HEK293T (cell line): ENCODE results near the gene MAML1.

ENCODE experiments used
- CTCF ChIA-PET: fragments of 350-600 bp; formaldehyde crosslinking; extraction: SDS; loops from one replicate; lab custom pipeline; 2021; ENCODE audit warnings: antibody characterized with exemption, inconsistent platforms; lab: Yijun Ruan, JAX
- POLR2A ChIA-PET: fragments of 350-600 bp; formaldehyde crosslinking; extraction: SDS; loops from one replicate; lab custom pipeline; 2020; ENCODE audit warnings: antibody characterized with exemption, inconsistent platforms; lab: Yijun Ruan, JAX
- DNase-seq: peaks from one replicate; pipeline ENCODE4 v3.0.0; 2012; ENCODE audit warnings: mixed read lengths; ENCODE audit errors: extremely low spot score
- ARNT ChIP-seq: fragments of 450-650 bp; IDR thresholded peaks from 2 replicates; pipeline ENCODE4 v1.6.1; 2017; ENCODE audit warnings: mild to moderate bottlenecking
- BHLHE40 ChIP-seq: fragments of 450-650 bp; IDR thresholded peaks from 2 replicates; pipeline ENCODE4 v1.6.1; 2016; ENCODE audit warnings: mild to moderate bottlenecking, moderate library complexity, borderline replicate concordance
- CTBP1 ChIP-seq: fragments of 450-650 bp; IDR thresholded peaks from 2 replicates; pipeline ENCODE4 v1.6.1; 2016; ENCODE audit warnings: borderline replicate concordance
- ELF4 ChIP-seq: fragments of 450-650 bp; IDR thresholded peaks from 2 replicates; pipeline ENCODE4 v1.6.1; 2017; ENCODE audit warnings: antibody characterized with exemption
- FOXA1 ChIP-seq: fragments of 450-650 bp; IDR thresholded peaks from 2 replicates; pipeline ENCODE4 v1.6.1; 2016; ENCODE audit warnings: mild to moderate bottlenecking
- FOXK2 ChIP-seq: fragments of 450-650 bp; IDR thresholded peaks from 2 replicates; pipeline ENCODE4 v1.6.1; 2016; ENCODE audit warnings: mild to moderate bottlenecking
- FOXM1 ChIP-seq: fragments of 450-650 bp; IDR thresholded peaks from 2 replicates; pipeline ENCODE4 v1.6.1; 2017; ENCODE audit warnings: mild to moderate bottlenecking, borderline replicate concordance
- HDGF ChIP-seq: fragments of 450-650 bp; IDR thresholded peaks from 2 replicates; pipeline ENCODE4 v1.6.1; 2017; ENCODE audit warnings: antibody characterized with exemption, borderline replicate concordance
- L3MBTL2 ChIP-seq: fragments of 450-650 bp; conservative IDR thresholded peaks from 2 replicates; pipeline ENCODE4 v1.6.1; 2016; ENCODE audit warnings: mild to moderate bottlenecking
- LEF1 ChIP-seq: fragments of 450-650 bp; IDR thresholded peaks from 2 replicates; pipeline ENCODE4 v1.6.1; 2017; ENCODE audit warnings: mild to moderate bottlenecking, borderline replicate concordance
- NFRKB ChIP-seq: fragments of 450-650 bp; IDR thresholded peaks from 2 replicates; pipeline ENCODE4 v1.6.1; 2016; ENCODE audit warnings: mild to moderate bottlenecking, moderate library complexity
- PKNOX1 ChIP-seq: fragments of 450-650 bp; IDR thresholded peaks from 2 replicates; pipeline ENCODE4 v1.6.1; 2016
- SP1 ChIP-seq: fragments of 450-650 bp; IDR thresholded peaks from 2 replicates; pipeline ENCODE4 v1.6.1; 2017
- SUZ12 ChIP-seq: fragments of 450-650 bp; IDR thresholded peaks from 2 replicates; pipeline ENCODE4 v1.6.1; 2016; ENCODE audit warnings: mild to moderate bottlenecking
- TARDBP ChIP-seq: fragments of 450-650 bp; IDR thresholded peaks from 2 replicates; pipeline ENCODE4 v1.6.1; 2016
- ZNF384 ChIP-seq: fragments of 450-650 bp; IDR thresholded peaks from 2 replicates; pipeline ENCODE4 v1.6.1; 2016

Gene MAML1

DNA sequence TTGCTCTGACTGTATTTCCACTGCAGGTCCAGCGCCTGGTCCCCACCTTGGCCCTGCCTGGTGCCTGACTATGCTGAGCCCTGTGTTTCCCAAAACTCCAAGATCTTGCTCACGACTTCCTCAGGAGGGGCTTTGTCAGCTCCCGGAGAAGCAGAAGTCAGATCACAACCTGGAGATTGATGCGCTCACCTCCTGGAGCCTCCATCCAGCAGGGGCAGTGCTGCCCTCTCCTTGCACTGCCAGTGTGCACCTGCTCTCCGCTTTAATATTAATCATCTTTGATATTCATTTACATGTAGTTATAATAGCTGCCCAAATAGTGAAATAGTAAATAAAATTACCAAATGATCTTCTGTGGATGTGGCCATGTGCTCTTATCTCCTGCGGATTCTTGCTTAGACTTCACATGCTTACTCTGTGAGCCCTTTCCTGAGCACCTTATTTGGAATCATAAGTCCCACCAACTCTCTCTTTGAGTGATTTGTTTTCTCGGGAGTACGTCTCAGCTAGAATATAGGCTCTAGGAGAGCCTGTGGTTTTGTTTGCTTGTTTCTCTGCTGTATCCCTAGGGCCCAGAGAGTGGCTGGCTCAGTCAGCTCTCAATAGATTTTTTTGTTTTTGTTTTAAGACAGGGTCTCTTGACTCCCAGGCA is 17.4 kb downstream of the MAML1 start:
- ChIA-PET POLR2A (interaction anchor here (1.9 kb wide), 1 partner anchor 10 kb away, joined by 5 read pairs; no protein-coding TSS in a partner anchor), CTCF (interaction anchor here (0.6 to 1.4 kb wide), 3 partner anchors 12 to 205 kb away, joined by 3 to 4 read pairs (median 4); no protein-coding TSS in a partner anchor)
- TF ChIP-seq CTBP1 = no peak
- no peak for TF ChIP-seq LEF1
- no peak for TF ChIP-seq SP1
- no peak for TF ChIP-seq HDGF
- TF ChIP-seq FOXA1 = no peak
- TF ChIP-seq FOXM1 = no peak
- no peak for TF ChIP-seq FOXK2
- no peak for TF ChIP-seq TARDBP
- TF ChIP-seq BHLHE40 = no peak
- TF ChIP-seq ARNT = no peak
- TF ChIP-seq NFRKB = no peak
- TF ChIP-seq PKNOX1 = no peak
- no peak for TF ChIP-seq ZNF384
- TF ChIP-seq L3MBTL2 = no peak
- no peak for TF ChIP-seq SUZ12
- TF ChIP-seq ELF4 = no peak
- no peak for DNase-seq

DNA sequence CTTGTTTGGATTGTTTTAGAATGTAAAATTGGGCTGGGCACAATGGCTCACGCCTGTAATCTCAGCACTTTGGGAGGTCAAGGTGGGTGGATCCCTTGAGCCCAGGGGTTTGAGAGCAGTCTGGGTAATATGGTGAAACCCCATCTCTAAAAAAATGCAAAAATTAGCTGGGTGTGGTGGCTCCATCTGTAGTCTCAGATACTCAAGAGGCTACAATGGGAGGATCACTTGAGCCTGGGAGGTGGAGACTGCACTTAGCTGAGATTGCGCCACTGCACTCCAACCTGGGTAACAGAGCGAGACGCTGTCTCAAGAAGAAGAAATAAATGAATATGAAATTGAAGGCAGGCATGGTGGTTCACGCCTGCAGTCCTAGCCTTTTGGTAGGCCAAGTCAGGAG is 21.3 kb downstream of the MAML1 start:
- TF ChIP-seq FOXM1 (no peak), ELF4 (no peak), ARNT (no peak), L3MBTL2 (no peak), SUZ12 (no peak)
- DNase-seq = no peak
- CTCF ChIA-PET = interaction anchor here (1.2 kb wide), 1 partner anchor 9 kb away, joined by 4 read pairs; no protein-coding TSS in a partner anchor
- POLR2A ChIA-PET = interaction anchor here (1.7 kb wide), 1 partner anchor 130 kb away, joined by 4 read pairs; the partner anchor contains the start of gene HNRNPH1

DNA sequence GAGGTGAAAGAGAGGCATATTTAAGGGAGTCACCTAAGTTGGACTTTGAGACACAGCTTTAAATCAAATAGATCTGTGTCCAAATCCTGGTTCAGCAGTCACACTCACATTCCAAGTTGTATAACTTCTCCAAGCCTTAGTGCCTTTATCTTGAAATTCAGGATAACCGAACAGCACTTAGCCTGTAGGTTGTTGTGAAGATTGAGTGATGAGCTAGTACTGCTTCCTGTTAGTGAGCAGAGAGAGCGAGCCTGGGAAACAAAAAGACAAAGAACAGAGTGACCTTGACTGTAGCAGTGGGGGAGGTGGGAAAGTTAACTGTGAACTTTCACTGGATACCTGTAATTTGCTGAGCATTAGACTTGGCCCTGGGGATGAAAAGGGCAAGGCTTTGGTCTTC is 22.4 kb downstream of the MAML1 start:
- ChIA-PET POLR2A (interaction anchor here (0.8 to 1.7 kb wide), 4 partner anchors 12 to 131 kb away, joined by 3 to 4 read pairs (median 3); partner anchors contain the start of genes HNRNPH1 and MAML1), CTCF (interaction anchor here (0.6 kb wide), 1 partner anchor 22 kb away, joined by 3 read pairs; no protein-coding TSS in a partner anchor)
- no peak for DNase-seq
- no peak for TF ChIP-seq FOXA1
- no peak for TF ChIP-seq NFRKB
- no peak for TF ChIP-seq ZNF384
- TF ChIP-seq L3MBTL2 = no peak
- TF ChIP-seq HDGF = no peak
- TF ChIP-seq FOXM1 = no peak
- TF ChIP-seq ARNT = no peak
- no peak for TF ChIP-seq SP1

DNA sequence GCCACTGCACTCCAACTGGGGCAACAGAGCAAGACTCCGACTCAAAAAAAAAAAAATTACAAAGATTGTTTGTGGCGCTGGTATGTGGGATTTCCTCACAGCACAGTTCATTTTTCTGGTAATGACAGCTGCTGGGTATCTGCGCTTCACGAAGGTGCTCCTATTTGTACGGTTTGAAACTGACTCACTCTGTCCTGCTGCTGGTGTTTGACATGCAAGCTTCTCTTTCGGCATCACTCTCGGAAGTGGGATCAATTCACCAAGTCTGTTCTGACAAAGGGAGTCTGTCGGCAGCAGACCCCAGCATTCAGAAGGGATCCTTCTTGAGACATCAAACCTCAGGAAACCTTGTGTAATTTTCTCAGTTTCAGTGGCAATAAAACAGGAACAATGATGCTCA is 26.3 kb downstream of the MAML1 start:
- CTCF ChIA-PET = no interaction called here
- TF ChIP-seq HDGF (no peak), FOXK2 (no peak), SUZ12 (no peak), ARNT (no peak), BHLHE40 (no peak), TARDBP (no peak), ZNF384 (no peak), LEF1 (no peak), SP1 (no peak), PKNOX1 (no peak), FOXA1 (no peak), CTBP1 (no peak)
- POLR2A ChIA-PET = no interaction called here
- no peak for DNase-seq

DNA sequence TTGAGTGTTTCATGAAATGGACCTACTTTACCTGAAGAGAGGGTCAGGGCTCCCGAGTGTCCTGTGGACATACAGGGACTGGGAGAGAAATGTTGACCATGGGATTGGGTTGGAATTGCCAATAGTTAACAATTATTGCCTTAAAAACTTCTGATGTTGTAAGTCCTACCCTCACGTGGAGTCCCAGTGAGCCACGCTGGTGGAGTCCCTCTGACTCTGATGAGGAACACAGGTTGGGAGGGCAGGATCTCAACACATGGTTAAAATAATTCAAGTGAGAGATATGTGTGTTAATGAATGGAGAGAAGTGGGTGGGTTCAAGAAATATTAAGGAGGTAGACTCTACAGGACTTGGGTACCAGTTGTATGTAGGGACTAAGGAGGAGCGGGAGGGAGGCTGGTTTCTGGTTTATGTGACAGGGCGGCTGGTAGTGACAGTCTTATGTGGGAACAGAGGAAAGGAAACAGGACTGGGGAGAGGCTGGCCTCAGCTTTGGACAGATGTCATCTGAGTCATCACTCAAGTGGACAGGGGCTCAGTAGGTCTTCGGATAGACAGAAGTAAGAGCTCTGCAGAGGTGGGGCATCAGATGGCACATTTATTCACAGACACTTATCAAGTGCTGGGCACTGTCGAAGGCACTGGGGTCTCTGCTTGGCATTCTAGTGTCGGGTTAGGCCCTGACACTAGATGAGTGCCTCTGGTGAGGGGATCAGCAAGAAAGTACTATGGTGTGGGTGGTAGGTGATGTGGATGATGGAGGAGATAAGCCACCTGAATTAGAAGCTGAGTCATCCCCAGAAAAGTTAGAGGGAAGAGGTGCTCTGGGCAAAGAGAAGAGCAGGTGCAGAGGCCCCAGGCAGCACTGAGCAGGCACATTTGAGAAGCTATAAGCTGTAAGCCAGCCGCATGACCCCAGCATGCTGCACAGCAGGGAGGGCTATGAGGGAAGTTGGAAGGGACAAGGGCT is 27.2 kb downstream of the MAML1 start:
- TF ChIP-seq ELF4 (no peak), ZNF384 (no peak), FOXM1 (no peak)
- CTCF ChIA-PET = no interaction called here
- no peak for DNase-seq
- POLR2A ChIA-PET = no interaction called here

GRCh38 chr5:179762079-179762780 is 29.6 kb downstream of the MAML1 start:
- no peak for TF ChIP-seq FOXM1
- no peak for TF ChIP-seq ARNT
- no peak for TF ChIP-seq FOXA1
- TF ChIP-seq BHLHE40 = no peak
- no peak for TF ChIP-seq L3MBTL2
- no peak for TF ChIP-seq ZNF384
- TF ChIP-seq FOXK2 = no peak
- TF ChIP-seq CTBP1 = no peak
- TF ChIP-seq HDGF = no peak
- no peak for TF ChIP-seq NFRKB
- CTCF ChIA-PET = interaction anchor here (0.5 to 1.9 kb wide), 14 partner anchors 8 to 712 kb away, joined by 3 to 9 read pairs (median 3); partner anchors contain the start of gene LTC4S
- no peak for DNase-seq
- POLR2A ChIA-PET = interaction anchor here (0.8 to 1.0 kb wide), 2 partner anchors 30 to 75 kb away, joined by 3 read pairs; partner anchors contain the start of gene MAML1
